HL-60 (cell line): ENCODE results near the gene RAB3A.
A peak's percentile ranks its signal among the peaks of the same experiment; 100 is the strongest.

ENCODE experiments used
- DNase-seq, 2 experiments: peaks; one replicate each; pipeline ENCODE4 v3.0.0-alpha.2; 2010 to 2020; ENCODE audit warnings: low read depth in 1 of 2, low spot score in 1 of 2
- H3K27ac ChIP-seq: fragments of 250-450 bp; sonication (Bioruptor Pico); replicated peaks from 2 replicates; pipeline ENCODE4 v1.5.1; 2020; ENCODE audit warnings: mild to moderate bottlenecking, moderate library complexity
- H3K27me3 ChIP-seq: fragments of 250-450 bp; sonication (Bioruptor Pico); 2 replicates; pipeline ENCODE4 v1.5.1; 2021; ENCODE audit warnings: mild to moderate bottlenecking, moderate library complexity; ENCODE audit not compliant: insufficient read depth, poor library complexity, severe bottlenecking
- H3K4me3 ChIP-seq: replicated peaks from 2 replicates; pipeline ENCODE4 v1.5.1; 2011; ENCODE audit warnings: mild to moderate bottlenecking, control low read depth, low read length; ENCODE audit not compliant: insufficient read depth
- GABPA ChIP-seq: IDR thresholded peaks from 2 replicates; pipeline ENCODE4 v1.6.1; 2012; ENCODE audit warnings: low read depth
- POLR2AphosphoS5 ChIP-seq: IDR thresholded peaks from 2 replicates; pipeline ENCODE4 v1.6.1; 2012; ENCODE audit warnings: low read depth
- SPI1 ChIP-seq: IDR thresholded peaks from 2 replicates; pipeline ENCODE4 v1.6.1; 2012; ENCODE audit warnings: low read depth, mild to moderate bottlenecking, borderline replicate concordance
- TF ChIP-seq, protein P1 (sequence below): IDR thresholded peaks from one replicate; pipeline ENCODE4 v1.5.1; 2011; ENCODE audit warnings: low read length, control low read depth, inconsistent platforms; ENCODE audit not compliant: insufficient read depth
- TF ChIP-seq, protein P2 (sequence below): IDR thresholded peaks from 2 replicates; pipeline ENCODE4 v1.6.1; 2012; ENCODE audit warnings: low read depth; ENCODE audit not compliant: insufficient replicate concordance

The RAB3A gene

DNA sequence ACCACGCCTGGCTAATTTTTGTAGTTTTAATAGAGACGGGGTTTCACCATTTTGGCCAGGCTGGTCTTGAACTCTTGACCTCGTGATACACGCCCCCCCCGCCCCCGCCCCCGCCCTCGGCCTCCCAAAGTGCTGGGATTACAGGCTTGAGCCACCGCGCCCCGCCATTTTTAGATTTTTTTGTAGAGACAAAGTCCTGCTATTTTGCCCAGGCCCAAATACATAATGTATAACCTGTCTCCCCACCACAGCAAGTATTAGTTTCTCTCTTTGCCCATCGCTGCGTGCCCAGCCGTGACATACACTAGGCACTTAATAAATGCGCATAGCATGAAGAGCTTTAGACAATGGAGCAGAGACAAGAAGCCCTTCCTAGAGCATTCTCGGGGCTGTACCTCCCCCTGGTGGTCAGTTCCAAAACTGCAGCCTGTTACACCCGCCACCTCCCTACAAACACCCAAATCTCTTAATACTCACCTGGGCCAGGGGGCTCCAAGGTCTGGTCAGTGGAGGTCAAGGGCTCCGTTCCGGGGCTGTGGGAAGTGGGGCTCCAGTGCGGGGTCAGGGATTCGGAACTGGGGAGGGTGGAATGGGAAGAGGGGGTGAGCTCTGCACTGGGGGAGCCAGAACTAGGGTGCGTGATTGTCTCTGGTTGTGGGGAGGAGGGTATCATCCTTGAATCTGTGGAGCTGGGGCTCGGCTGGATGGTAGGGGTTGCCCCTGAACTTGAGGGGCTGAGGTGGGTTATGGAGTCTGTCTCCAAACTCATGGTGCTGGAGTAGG is 47.9 kb upstream of the RAB3A start:
- Histone ChIP-seq H3K27ac (no peak overlapping the region), H3K27me3 (no peaks in the 10 kb centered on the region), H3K4me3 (no peak overlapping the region)
- TF ChIP-seq, protein P1, sequence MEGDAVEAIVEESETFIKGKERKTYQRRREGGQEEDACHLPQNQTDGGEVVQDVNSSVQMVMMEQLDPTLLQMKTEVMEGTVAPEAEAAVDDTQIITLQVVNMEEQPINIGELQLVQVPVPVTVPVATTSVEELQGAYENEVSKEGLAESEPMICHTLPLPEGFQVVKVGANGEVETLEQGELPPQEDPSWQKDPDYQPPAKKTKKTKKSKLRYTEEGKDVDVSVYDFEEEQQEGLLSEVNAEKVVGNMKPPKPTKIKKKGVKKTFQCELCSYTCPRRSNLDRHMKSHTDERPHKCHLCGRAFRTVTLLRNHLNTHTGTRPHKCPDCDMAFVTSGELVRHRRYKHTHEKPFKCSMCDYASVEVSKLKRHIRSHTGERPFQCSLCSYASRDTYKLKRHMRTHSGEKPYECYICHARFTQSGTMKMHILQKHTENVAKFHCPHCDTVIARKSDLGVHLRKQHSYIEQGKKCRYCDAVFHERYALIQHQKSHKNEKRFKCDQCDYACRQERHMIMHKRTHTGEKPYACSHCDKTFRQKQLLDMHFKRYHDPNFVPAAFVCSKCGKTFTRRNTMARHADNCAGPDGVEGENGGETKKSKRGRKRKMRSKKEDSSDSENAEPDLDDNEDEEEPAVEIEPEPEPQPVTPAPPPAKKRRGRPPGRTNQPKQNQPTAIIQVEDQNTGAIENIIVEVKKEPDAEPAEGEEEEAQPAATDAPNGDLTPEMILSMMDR = peak; percentile 91
- TF ChIP-seq, protein P2, sequence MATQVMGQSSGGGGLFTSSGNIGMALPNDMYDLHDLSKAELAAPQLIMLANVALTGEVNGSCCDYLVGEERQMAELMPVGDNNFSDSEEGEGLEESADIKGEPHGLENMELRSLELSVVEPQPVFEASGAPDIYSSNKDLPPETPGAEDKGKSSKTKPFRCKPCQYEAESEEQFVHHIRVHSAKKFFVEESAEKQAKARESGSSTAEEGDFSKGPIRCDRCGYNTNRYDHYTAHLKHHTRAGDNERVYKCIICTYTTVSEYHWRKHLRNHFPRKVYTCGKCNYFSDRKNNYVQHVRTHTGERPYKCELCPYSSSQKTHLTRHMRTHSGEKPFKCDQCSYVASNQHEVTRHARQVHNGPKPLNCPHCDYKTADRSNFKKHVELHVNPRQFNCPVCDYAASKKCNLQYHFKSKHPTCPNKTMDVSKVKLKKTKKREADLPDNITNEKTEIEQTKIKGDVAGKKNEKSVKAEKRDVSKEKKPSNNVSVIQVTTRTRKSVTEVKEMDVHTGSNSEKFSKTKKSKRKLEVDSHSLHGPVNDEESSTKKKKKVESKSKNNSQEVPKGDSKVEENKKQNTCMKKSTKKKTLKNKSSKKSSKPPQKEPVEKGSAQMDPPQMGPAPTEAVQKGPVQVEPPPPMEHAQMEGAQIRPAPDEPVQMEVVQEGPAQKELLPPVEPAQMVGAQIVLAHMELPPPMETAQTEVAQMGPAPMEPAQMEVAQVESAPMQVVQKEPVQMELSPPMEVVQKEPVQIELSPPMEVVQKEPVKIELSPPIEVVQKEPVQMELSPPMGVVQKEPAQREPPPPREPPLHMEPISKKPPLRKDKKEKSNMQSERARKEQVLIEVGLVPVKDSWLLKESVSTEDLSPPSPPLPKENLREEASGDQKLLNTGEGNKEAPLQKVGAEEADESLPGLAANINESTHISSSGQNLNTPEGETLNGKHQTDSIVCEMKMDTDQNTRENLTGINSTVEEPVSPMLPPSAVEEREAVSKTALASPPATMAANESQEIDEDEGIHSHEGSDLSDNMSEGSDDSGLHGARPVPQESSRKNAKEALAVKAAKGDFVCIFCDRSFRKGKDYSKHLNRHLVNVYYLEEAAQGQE = no peak
- TF ChIP-seq POLR2AphosphoS5 = no peak
- TF ChIP-seq SPI1 = no peak
- peak; percentile 52 to 71 for DNase-seq

GRCh38 chr19:18249834-18250233 is 46.0 kb upstream of the RAB3A start:
- no peaks in the 10 kb centered on the region for H3K27me3 ChIP-seq
- no peak overlapping the region for H3K27ac ChIP-seq
- H3K4me3 ChIP-seq = no peak overlapping the region
- TF ChIP-seq POLR2AphosphoS5 = no peak
- no peak for TF ChIP-seq GABPA
- TF ChIP-seq, protein P2 = no peak
- no peak for TF ChIP-seq SPI1
- TF ChIP-seq, protein P1 = no peak
- DNase-seq = no peak

- no peak overlapping the region for H3K27ac ChIP-seq
- no peak overlapping the region for H3K4me3 ChIP-seq
- DNase-seq = no peak
- H3K27me3 ChIP-seq = no peaks in the 10 kb centered on the region
- TF ChIP-seq POLR2AphosphoS5 (no peak), GABPA (no peak), SPI1 (no peak)
- TF ChIP-seq, protein P1 = no peak
- TF ChIP-seq, protein P2 = no peak
Measured at GRCh38 chr19:18245297-18245696, 41.5 kb upstream of the RAB3A start.
